SIG-M5 (cell line): ENCODE data around the gene RHD.
"Not testable (repeated sequence)": the region's sequence is repeated elsewhere in the genome, so short reads cannot be mapped to it uniquely, and the experiment has no call there.

Experiments used
- DNase-seq: peaks from one replicate; lab custom pipeline; 2025; lab: John Stamatoyannopoulos, UW

RHD gene

DNA sequence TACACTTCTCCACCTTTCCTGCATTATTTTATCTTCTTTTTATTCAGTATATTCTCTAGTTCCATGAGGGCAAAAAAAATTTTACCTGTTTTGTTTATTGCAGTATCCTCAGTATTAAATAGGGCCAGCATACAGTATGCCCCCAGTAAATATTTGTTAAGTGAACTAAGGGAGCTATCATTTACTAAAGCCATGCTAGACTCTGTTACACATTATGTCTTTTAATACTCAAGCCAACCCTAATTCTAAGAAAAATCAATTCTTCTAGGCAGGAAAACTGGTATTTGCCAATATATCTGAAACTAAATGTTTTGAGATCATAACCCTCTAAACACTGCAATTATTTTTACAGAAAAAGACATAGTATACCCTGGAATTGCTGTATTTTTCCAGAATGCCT, 84.1 kb downstream of the RHD start:
- DNase-seq: no peak

DNA sequence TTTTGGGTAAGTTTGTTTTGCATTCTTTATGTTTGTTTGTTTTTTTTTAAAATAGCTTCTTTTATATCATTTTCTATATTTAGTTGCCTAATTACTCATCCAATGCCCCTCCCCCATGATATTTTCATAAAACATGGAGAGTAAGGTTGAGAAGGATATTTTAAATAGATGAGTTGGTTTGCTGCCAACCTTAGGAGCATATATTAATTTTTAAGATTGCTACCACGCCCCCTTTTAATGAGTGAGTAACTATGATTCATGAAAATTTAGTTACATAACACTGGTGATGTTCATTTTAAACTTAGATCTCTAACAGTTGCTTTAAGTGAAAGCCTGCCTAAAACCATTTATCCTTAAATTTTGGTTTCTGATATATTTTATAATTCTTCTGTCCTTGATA, 84.5 kb downstream of the RHD start:
- no peak for DNase-seq

DNA sequence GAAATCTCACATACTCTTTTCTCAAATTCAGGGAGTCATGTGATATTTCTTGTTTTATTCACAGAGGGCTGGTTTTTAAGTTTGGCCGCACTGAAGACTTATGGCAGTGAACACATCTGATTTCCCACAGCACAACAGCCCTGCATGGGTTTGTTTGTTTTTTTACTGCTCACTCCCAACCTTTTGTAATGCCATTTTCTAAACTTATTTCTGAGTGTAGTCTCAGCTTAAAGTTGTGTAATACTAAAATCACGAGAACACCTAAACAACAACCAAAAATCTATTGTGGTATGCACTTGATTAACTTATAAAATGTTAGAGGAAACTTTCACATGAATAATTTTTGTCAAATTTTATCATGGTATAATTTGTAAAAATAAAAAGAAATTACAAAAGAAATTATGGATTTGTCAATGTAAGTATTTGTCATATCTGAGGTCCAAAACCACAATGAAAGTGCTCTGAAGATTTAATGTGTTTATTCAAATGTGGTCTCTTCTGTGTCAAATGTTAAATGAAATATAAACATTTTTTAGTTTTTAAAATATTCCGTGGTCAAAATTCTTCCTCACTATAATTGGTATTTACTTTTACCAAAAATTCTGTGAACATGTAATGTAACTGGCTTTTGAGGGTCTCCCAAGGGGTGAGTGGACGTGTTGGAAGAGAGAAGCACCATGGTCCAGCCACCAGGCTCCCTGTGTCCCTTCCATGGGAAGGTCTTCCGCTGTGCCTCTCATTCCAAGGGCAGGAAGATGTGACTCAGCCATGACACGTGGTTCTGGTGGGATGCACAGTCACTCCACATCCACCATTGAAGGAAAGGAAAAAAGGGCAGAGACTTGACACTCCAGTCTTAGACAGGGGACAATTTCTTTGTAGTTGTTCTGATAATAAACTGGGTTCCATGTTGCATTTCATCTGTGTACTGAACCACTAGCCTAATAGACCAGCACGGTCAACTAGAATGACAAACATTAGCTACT, 88.6 kb downstream of the RHD start:
- no peak for DNase-seq

DNA sequence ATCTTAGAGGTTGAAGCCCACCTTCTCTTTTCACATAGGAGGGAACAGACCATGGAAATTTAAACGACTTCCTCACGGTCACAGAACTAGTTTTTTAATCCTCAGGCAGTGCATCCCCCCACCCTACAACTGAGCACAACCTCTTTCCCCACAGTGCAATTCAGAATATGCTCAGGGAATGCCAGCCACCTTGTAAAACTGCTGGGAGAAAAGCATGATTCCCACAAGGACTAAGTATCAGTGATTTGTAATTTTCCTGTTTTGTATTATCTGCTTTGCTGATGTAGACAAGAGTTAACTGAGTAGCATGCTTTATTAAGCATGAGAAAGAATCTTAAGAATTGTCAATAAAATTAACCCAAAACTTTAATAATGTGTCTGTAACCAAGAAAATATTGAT, 89.6 kb downstream of the RHD start:
- DNase-seq: no peak

DNA sequence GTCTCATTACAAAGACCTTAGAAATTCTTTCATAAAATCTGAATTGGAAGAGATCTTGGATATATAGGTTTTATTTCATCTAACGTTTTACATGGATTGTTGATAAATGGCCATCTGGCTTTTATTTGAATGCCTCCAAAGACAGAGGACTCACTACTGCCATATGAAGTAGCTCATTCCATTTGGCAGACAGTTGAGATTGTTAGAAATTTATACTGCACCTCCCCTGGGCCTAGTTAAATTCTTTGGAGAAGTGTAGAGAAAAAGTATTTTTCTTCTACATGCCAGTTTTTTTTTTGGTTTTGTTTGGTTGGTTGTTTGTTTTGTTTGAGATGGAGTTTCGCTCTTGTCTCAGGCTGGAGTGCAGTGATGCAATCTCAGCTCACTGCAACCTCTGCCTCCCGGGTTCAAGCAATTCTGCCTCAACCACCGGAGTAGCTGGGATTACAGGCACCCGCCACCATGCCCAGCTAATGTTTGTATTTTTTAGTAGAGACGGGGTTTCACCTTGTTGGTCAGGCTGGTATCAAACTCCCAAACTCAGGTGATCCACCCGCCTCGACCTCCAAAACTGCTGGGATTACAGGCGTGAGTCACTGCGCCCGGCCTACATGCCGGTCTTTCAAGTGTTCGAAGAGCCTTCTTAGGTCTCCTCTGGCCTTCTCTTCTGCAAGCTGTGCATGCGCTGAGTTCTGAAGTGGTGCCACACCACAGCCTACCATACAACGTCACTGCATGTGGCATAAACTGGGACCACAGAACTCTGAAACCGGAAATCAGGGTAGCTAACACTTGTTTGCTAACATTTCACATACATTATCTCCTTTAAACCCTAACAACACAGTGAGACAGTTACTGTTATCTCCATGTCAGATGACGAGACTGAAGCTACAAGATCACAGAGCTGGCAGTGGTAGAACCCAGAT, 90.6 kb downstream of the RHD start:
- not testable (repeated sequence) for DNase-seq

DNA sequence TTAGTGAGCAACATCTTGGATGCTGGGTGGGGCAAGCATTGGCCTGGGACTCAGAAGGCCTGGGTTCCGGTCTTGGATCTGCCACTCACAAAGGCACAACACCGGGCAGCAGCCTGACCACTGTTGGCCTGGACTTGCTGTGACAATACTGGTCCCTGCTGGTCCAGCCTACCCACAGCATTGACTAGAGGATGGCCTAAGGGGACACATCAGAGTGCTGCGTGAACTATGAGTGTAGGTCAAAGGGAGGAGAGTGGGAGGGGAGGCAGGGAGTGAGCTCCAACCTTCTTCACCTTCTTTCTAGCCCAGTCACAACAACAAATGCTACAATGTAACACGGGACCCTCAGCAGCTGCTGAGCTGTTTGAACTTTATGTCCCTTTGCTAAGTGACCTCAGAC, 96.9 kb downstream of the RHD start:
- DNase-seq: no peak

DNA sequence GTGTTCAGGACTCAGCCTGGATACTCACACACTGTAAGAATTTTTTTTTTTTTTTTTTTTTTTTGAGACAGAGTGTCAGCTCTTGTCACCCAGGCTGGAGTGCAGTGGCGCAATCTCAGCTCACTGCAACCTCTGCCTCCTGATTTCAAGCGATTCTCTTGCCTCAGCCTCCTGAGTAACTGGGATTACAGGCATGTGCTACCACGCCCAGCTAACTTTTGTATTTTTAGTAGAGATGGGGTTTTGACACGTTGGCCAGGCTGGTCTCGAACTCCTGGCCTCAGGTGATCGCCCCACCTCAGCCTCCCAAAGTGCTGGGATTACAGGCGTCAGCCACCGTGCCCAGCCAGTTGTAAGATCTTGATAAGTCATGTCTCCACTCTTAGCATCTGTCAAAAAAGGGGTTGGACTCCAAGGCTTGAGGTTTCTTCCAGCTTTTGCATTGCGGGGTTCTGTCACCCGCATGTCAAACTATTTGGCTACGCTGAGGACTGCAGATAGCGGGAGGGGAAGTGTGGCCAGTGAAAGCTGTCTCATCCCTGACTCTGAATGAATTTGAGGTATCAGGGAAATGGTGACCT, 97.5 kb downstream of the RHD start:
- not testable (repeated sequence) for DNase-seq

DNA sequence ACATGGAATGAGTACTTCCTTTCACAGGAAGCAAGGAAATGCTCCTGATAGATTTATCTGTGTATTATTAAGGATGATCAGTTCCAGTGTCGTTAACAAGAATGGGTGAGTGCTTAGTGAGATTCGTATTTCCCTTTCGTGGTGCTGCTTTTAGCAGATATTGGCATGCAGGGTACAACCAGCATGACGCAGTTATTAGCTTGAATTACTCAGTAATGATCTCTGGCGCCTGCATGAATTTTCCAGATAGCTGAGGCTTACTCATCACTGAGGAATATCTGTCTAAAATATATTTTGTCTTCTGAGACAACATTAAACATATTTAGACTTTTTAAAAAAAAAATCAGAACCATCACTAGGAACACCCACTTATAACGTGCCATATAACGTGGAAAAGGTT, 99.4 kb downstream of the RHD start:
- DNase-seq: not testable (repeated sequence)

DNA sequence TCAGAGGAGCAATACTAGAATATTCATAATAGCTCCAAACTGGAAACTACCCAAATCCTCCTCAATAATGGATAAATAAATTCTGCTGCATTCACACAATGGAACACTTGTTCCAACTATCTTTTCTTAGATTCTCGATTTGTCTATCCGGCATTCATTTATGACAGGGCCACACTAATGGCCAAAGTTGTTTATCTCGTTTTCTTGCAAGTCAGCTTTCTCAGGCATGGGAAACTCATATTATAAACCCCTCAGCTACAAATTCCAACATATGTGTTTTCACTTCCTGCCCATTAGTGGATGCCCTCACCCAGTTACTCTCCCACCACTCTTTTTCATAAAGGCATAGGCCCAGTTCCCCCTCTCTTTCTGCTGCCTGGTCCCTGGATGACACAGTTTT, 106.1 kb downstream of the RHD start:
- DNase-seq: not testable (repeated sequence)
